Activated CD4-positive, alpha-beta T cell treated with anti-CD3 and anti-CD28 coated beads for 36 hours (primary cell): ENCODE data around the gene DNAJC4. TPM values are rescaled to one million over a fixed set of nuclear protein-coding genes. Genes with fewer than 3 reads are reported as not detected.
A peak's percentile ranks its signal among the peaks of the same experiment; 100 is the strongest.
"Not testable (repeated sequence)": the region's sequence is repeated elsewhere in the genome, so short reads cannot be mapped to it uniquely, and the experiment has no call there.

Experiments
- ATAC-seq: fragments of 200-7000 bp; cut with Tn5 transposase; one replicate; pipeline ENCODE4 v1.10.0; 2021; ENCODE audit warnings: mild to moderate bottlenecking, moderate library complexity
- CTCF ChIA-PET: fragments of 350-600 bp; sonication (Branson Sonifier 250); formaldehyde crosslinking; loops from one replicate; lab custom pipeline; 2021; ENCODE audit warnings: antibody characterized with exemption; lab: Charles Lee
- POLR2A ChIA-PET: fragments of 350-600 bp; sonication (Branson Sonifier 250); formaldehyde crosslinking; loops from one replicate; lab custom pipeline; 2021; ENCODE audit warnings: antibody characterized with exemption, inconsistent platforms; lab: Charles Lee
- DNase-seq: peaks from one replicate; pipeline ENCODE4 v3.0.0-alpha.2; 2020
- H3K27ac Mint-ChIP-seq: one replicate; pipeline ENCODE4 v1.8.0; 2021; ENCODE audit warnings: mixed read lengths
- H3K27me3 Mint-ChIP-seq: one replicate; pipeline ENCODE4 v1.8.0; 2021; ENCODE audit warnings: mixed read lengths
- H3K36me3 Mint-ChIP-seq: one replicate; pipeline ENCODE4 v1.8.0; 2021; ENCODE audit warnings: low read depth, mixed read lengths
- H3K4me1 Mint-ChIP-seq: one replicate; pipeline ENCODE4 v1.8.0; 2021; ENCODE audit warnings: mixed read lengths
- H3K4me3 Mint-ChIP-seq: one replicate; pipeline ENCODE4 v1.8.0; 2021; ENCODE audit warnings: mild to moderate bottlenecking, moderate library complexity, mixed read lengths
- H3K9me3 Mint-ChIP-seq: one replicate; pipeline ENCODE4 v1.8.0; 2021; ENCODE audit warnings: low read depth, mixed read lengths
- intact Hi-C, 2 experiments: fragments of 100-400 bp; cut with DNase I in 1 of 2; cut with micrococcal nuclease in 1 of 2; formaldehyde crosslinking; loops; one replicate each; pipeline versions ENCODE4 v1.14.2 to v1.15.1; 2022 to 2024; cut with DNase I, micrococcal nuclease
- total RNA-seq, 2 experiments: library from RNA; stranded (reverse); gene quantifications; one replicate each; pipeline ENCODE4 v1.2.3, GENCODE V29; 2021

DNAJC4 gene
- total RNA-seq, 2 experiments from 2014 or later, result 21.9 to 23.1 TPM

GRCh38 chr11:64244966-64245365 lies 14.6 kb downstream of the DNAJC4 start:
- DNase-seq, result no peak
- H3K4me1 Mint-ChIP-seq, result peaks cover 30% of the 10 kb centered on the region
- H3K9me3 Mint-ChIP-seq, result no peaks in the 10 kb centered on the region
- H3K27ac Mint-ChIP-seq, result no peak overlapping the region
- intact Hi-C loops, result loop anchor here (1.0 to 10.0 kb wide), 4 partner anchors 38 to 1640 kb away; partner anchors contain the start of genes ESRRA (in 1 of the 2), FERMT3 (in 1 of the 2), MTA2 (in 1 of the 2) and TM7SF2 (in 1 of the 2)
- H3K27me3 Mint-ChIP-seq, result no peaks in the 10 kb centered on the region
- peaks cover 23% of the 10 kb centered on the region for H3K36me3 Mint-ChIP-seq
- no peak for ATAC-seq
- H3K4me3 Mint-ChIP-seq, result peak overlapping the region; percentile 94
- ChIA-PET POLR2A (interaction anchor here (0.9 to 3.0 kb wide), 5 partner anchors 25 to 58 kb away, joined by 3 to 9 read pairs (median 3); partner anchors contain the start of gene FERMT3), CTCF (interaction anchor here (0.6 to 1.7 kb wide), 7 partner anchors 8 to 1328 kb away, joined by 3 to 12 read pairs (median 3); no protein-coding TSS in a partner anchor)

- ChIA-PET POLR2A (interaction anchor here (0.9 to 3.0 kb wide), 4 partner anchors 25 to 58 kb away, joined by 3 to 9 read pairs (median 4); partner anchors contain the start of gene FERMT3), CTCF (interaction anchor here (0.6 to 1.7 kb wide), 6 partner anchors 9 to 1327 kb away, joined by 3 to 12 read pairs (median 4); no protein-coding TSS in a partner anchor)
- Mint-ChIP-seq H3K36me3 (peaks cover 20% of the 10 kb centered on the region), H3K27ac (peak overlapping the region; percentile 92), H3K4me3 (peak overlapping the region; percentile 94), H3K9me3 (no peaks in the 10 kb centered on the region), H3K4me1 (peaks cover 28% of the 10 kb centered on the region), H3K27me3 (no peaks in the 10 kb centered on the region)
- DNase-seq (peak; percentile 54), ATAC-seq (no peak)
- intact Hi-C loops, result loop anchor here (1.0 to 10.0 kb wide), 3 partner anchors 60 to 1641 kb away; partner anchors contain the start of genes ESRRA (in 1 of the 2), MTA2 (in 1 of the 2), TM7SF2 (in 1 of the 2) and ZNHIT2 (in 1 of the 2)
Measured at GRCh38 chr11:64245401-64245796, 15.1 kb downstream of the DNAJC4 start.

GRCh38 chr11:64245797-64246620 lies 15.7 kb downstream of the DNAJC4 start:
- DNase-seq, result peak; percentile 91
- intact Hi-C loops, result loop anchor here (1.0 to 10.0 kb wide), 8 partner anchors 20 to 1641 kb away; partner anchors contain the start of genes ESRRA (in 2 of the 2), BAD (in 1 of the 2), MTA2 (in 1 of the 2) and NUDT22 (in 1 of the 2)
- Mint-ChIP-seq H3K4me1 (peaks cover 30% of the 10 kb centered on the region), H3K27me3 (no peaks in the 10 kb centered on the region), H3K9me3 (no peaks in the 10 kb centered on the region), H3K36me3 (peaks cover 18% of the 10 kb centered on the region), H3K4me3 (peak overlapping the region; percentile 94), H3K27ac (peak overlapping the region; percentile 92)
- POLR2A ChIA-PET, result interaction anchor here (0.7 to 3.0 kb wide), 7 partner anchors 24 to 72 kb away, joined by 3 to 9 read pairs (median 4); partner anchors contain the start of genes FERMT3, PRDX5 and STIP1
- peak; percentile 17 for ATAC-seq
- CTCF ChIA-PET, result interaction anchor here (0.6 to 1.7 kb wide), 7 partner anchors 9 to 110 kb away, joined by 3 to 12 read pairs (median 5); partner anchors contain the start of gene CATSPERZ

- not testable (repeated sequence) for H3K9me3 Mint-ChIP-seq, H3K27ac Mint-ChIP-seq, H3K27me3 Mint-ChIP-seq, DNase-seq
- Mint-ChIP-seq H3K4me3 (peak overlapping the region; percentile 79), H3K36me3 (peaks cover 18% of the 10 kb centered on the region), H3K4me1 (peaks cover 30% of the 10 kb centered on the region)
- ATAC-seq, result peak; percentile 7
- POLR2A ChIA-PET, result interaction anchor here (0.9 to 3.0 kb wide), 3 partner anchors 25 to 71 kb away, joined by 3 to 9 read pairs (median 5); partner anchors contain the start of genes PRDX5 and STIP1
- intact Hi-C loops, result loop anchor here in 1 of 2 experiments (1.0 to 10.0 kb wide), 8 partner anchors 20 to 1642 kb away; partner anchors contain the start of genes BAD, ESRRA, MTA2 and NUDT22
- CTCF ChIA-PET, result interaction anchor here (1.1 to 1.7 kb wide), 3 partner anchors 10 to 109 kb away, joined by 3 to 8 read pairs (median 5); no protein-coding TSS in a partner anchor
Measured at GRCh38 chr11:64246621-64246870, 16.2 kb downstream of the DNAJC4 start.

GRCh38 chr11:64246871-64247728 lies 16.8 kb downstream of the DNAJC4 start, which contains the start of gene PPP1R14B:
PPP1R14B (minus strand) TSS chr11:64246943; CDS start chr11:64246673, 270 bp downstream.
- POLR2A ChIA-PET, result interaction anchor here (0.9 to 3.0 kb wide), 3 partner anchors 25 to 71 kb away, joined by 3 to 9 read pairs (median 5); partner anchors contain the start of genes PRDX5 and STIP1

GRCh38 chr11:64247729-64248531 lies 17.6 kb downstream of the DNAJC4 start:
- ATAC-seq (no peak), DNase-seq (no peak)
- peak overlapping the region; percentile 79 for H3K4me3 Mint-ChIP-seq
- no peaks in the 10 kb centered on the region for H3K27me3 Mint-ChIP-seq
- ChIA-PET POLR2A (no interaction called here), CTCF (interaction anchor here (0.8 to 3.0 kb wide), 3 partner anchors 20 to 56 kb away, joined by 3 to 20 read pairs (median 7); partner anchors contain the start of gene FERMT3)
- H3K27ac Mint-ChIP-seq, result no peak overlapping the region
- no peaks in the 10 kb centered on the region for H3K9me3 Mint-ChIP-seq
- intact Hi-C loops, result loop anchor here in 1 of 2 experiments (1.0 to 10.0 kb wide), 3 partner anchors 41 to 1643 kb away; partner anchors contain the start of genes MTA2, TM7SF2 and ZNHIT2
- H3K36me3 Mint-ChIP-seq, result peaks cover 18% of the 10 kb centered on the region
- H3K4me1 Mint-ChIP-seq, result peaks cover 29% of the 10 kb centered on the region

More at GRCh38 chr11:64246871-64247728, 16.8 kb downstream of the DNAJC4 start, which contains the start of gene PPP1R14B:
- peak; percentile 54 for ATAC-seq
- H3K27me3 Mint-ChIP-seq, result no peaks in the 10 kb centered on the region
- CTCF ChIA-PET, result interaction anchor here (1.1 to 2.4 kb wide), 3 partner anchors 41 to 109 kb away, joined by 3 to 8 read pairs (median 7); partner anchors contain the start of gene FERMT3
- intact Hi-C loops, result loop anchor here in 1 of 2 experiments (1.0 to 10.0 kb wide), 9 partner anchors 21 to 1642 kb away; partner anchors contain the start of genes BAD, ESRRA, MTA2 and NUDT22
- no peaks in the 10 kb centered on the region for H3K9me3 Mint-ChIP-seq
- H3K27ac Mint-ChIP-seq, result peak within 1 kb of the TSS; percentile 92
- H3K4me1 Mint-ChIP-seq, result peaks cover 34% of the 10 kb centered on the region
- peak within 1 kb of the TSS; percentile 94 for H3K4me3 Mint-ChIP-seq
- peaks cover 18% of the 10 kb centered on the region for H3K36me3 Mint-ChIP-seq
- DNase-seq, result peak; percentile 89

- ChIA-PET POLR2A (no interaction called here), CTCF (interaction anchor here (0.6 to 3.0 kb wide), 5 partner anchors 20 to 56 kb away, joined by 3 to 20 read pairs (median 3); partner anchors contain the start of gene FERMT3)
- Mint-ChIP-seq H3K9me3 (no peaks in the 10 kb centered on the region), H3K27me3 (no peaks in the 10 kb centered on the region), H3K4me3 (no peak overlapping the region), H3K36me3 (peaks cover 13% of the 10 kb centered on the region), H3K4me1 (peaks cover 22% of the 10 kb centered on the region), H3K27ac (no peak overlapping the region)
- DNase-seq (no peak), ATAC-seq (no peak)
- intact Hi-C loops, result loop anchor here in 1 of 2 experiments (10.0 kb wide), 2 partner anchors 866 to 1644 kb away; partner anchors contain the start of genes MTA2, TM7SF2 and ZNHIT2
Measured at GRCh38 chr11:64248578-64248977, 18.2 kb downstream of the DNAJC4 start.

GRCh38 chr11:64249038-64249437 lies 18.7 kb downstream of the DNAJC4 start:
- Mint-ChIP-seq H3K4me1 (peaks cover 18% of the 10 kb centered on the region), H3K27me3 (no peaks in the 10 kb centered on the region), H3K27ac (no peak overlapping the region), H3K9me3 (no peaks in the 10 kb centered on the region), H3K36me3 (peaks cover 8% of the 10 kb centered on the region), H3K4me3 (no peak overlapping the region)
- intact Hi-C loops, result loop anchor here in 1 of 2 experiments (10.0 kb wide), 2 partner anchors 866 to 1644 kb away; partner anchors contain the start of genes MTA2, TM7SF2 and ZNHIT2
- no peak for ATAC-seq
- POLR2A ChIA-PET, result no interaction called here
- no peak for DNase-seq
- CTCF ChIA-PET, result interaction anchor here (0.6 to 3.2 kb wide), 7 partner anchors 7 to 56 kb away, joined by 3 to 20 read pairs (median 7); partner anchors contain the start of genes ESRRA, FERMT3 and FKBP2
